Measurements from ENCODE around the gene IGFLR1. TPM values are rescaled to one million over a fixed set of nuclear protein-coding genes. Genes with fewer than 3 reads are reported as not detected.
A peak's percentile ranks its signal among the peaks of the same experiment; 100 is the strongest.

Gene IGFLR1
- total and polyA plus RNA-seq, 2 of the 4 experiments (the other 2 are of a cell fraction), result 0.72 to 2.7 TPM

- no peak for ATAC-seq (ENCODE audit: low read depth)
- 92% methylated on average over 16 of the region's 32 CpGs; no CpG with 5 or more reads in 1 of the 2 experiments for WGBS, 2 experiments (ENCODE audit: extremely low coverage in 2 of 2, insufficient read length in 1 of 2)
- intact Hi-C loops (cut with micrococcal nuclease), result no loop called here
Observed at GRCh38 chr19:35719402-35720162, 22.7 kb downstream of the IGFLR1 start.

More at GRCh38 chr19:35719402-35720162, 22.7 kb downstream of the IGFLR1 start:
- Histone ChIP-seq H3K27me3 (ENCODE audit: control insufficient read depth, insufficient read depth, low read length) (no peaks in the 10 kb centered on the region), H3K56ac (ENCODE audit: extremely low read depth, insufficient read depth, low read length) (no peak overlapping the region; the same call in 1 of the 2 replicates), H4K5ac (ENCODE audit: low read depth, low read length) (no peak overlapping the region), H4K91ac (ENCODE audit: insufficient read depth, low read depth, low read length) (no peak overlapping the region), H4K8ac (ENCODE audit: low read depth in 2 of 2, low read length in 2 of 2) (no peak overlapping the region), H3K4me1 (ENCODE audit: control insufficient read depth, insufficient read depth, low read length) (peaks cover 14% of the 10 kb centered on the region), H2AFZ (replicated peaks; ENCODE audit: low read length, poor library complexity) (no peak overlapping the region), H2AK5ac (ENCODE audit: low read depth, low read length) (no peak overlapping the region), H3K4me2 (ENCODE audit: low read depth, low read length) (peak overlapping the region; percentile 91), H2BK5ac (ENCODE audit: low read depth, low read length, poor library complexity, severe bottlenecking) (no peak overlapping the region), H3K18ac (ENCODE audit: low read depth, low read length) (no peak overlapping the region), H3K14ac (replicated peaks; ENCODE audit: low read depth, low read length) (no peak overlapping the region), H3K4ac (ENCODE audit: low read depth, low read length) (no peak overlapping the region), H2BK120ac (ENCODE audit: low read depth, low read length) (no peak overlapping the region), H3K27ac (ENCODE audit: insufficient read depth, low read length) (no peak overlapping the region), H2BK20ac (ENCODE audit: low read depth, low read length) (no peak overlapping the region), H3K23ac (ENCODE audit: low read depth, low read length) (peak overlapping the region; percentile 95; the same call in 1 of the 2 replicates), H3K9me3 (ENCODE audit: control insufficient read depth, insufficient read depth, low read length) (no peaks in the 10 kb centered on the region), H2BK15ac (ENCODE audit: low read depth, low read length) (no peak overlapping the region), H2AK9ac (replicated peaks; ENCODE audit: low read depth, low read length, poor library complexity) (peak overlapping the region; percentile 73), H3K9ac (ENCODE audit: low read depth, low read length) (peak overlapping the region; percentile 94), H3K79me1 (ENCODE audit: low read depth in 1 of 2, low read length in 2 of 2) (peaks cover 16 to 55% of the 10 kb centered on the region in 2 experiments; a peak in 3 of 4 replicates), H4K20me1 (ENCODE audit: insufficient read depth, low read length) (peaks cover 28% of the 10 kb centered on the region), H3K36me3 (ENCODE audit: control insufficient read depth, insufficient read depth, low read length) (peaks cover 37% of the 10 kb centered on the region), H3K9me1 (ENCODE audit: insufficient read depth, low read length) (no peaks in the 10 kb centered on the region; the same call in 1 of the 2 replicates), H3K4me3 (ENCODE audit: insufficient read depth, low read depth, low read length) (no peak overlapping the region)
- CTCF ChIA-PET, result interaction anchor here (0.9 kb wide), 1 partner anchor 14 kb away, joined by 3 read pairs; no protein-coding TSS in a partner anchor
- dilution Hi-C loops (cut with HindIII; ENCODE audit: low sequenced_read_pairs, unreplicated experiment), result no loop called here
- TF ChIP-seq MAZ (IDR thresholded peaks at IDR 0.05; ENCODE audit: borderline replicate concordance, low read depth, low read length), result no peak
- DNase-seq, result no peak
- in situ Hi-C loops (cut with MboI; ENCODE audit: low sequenced_read_pairs), result loop anchor here (5.0 kb wide), 1 partner anchor 172 kb away; the partner anchor contains the start of gene TMEM147
- BruUV-seq (replicated peaks), result no TSS peak
- POLR2A ChIA-PET (ENCODE audit: unreplicated experiment), result no interaction called here
